ENCODE measurements around the gene FGD5.
A peak's percentile ranks its signal among the peaks of the same experiment; 100 is the strongest.

- TF ChIP-seq POLR2AphosphoS5 (IDR thresholded peaks at IDR 0.05) (peak in 1 of 3 donors; percentile 46), CTCF (IDR thresholded peaks at IDR 0.05) (no peak)
These were observed 129.9 kb downstream of the FGD5 start for GRCh38 chr3:14948609-14949038.

Data from stomach (tissue), 4 donors.